ENCODE measurements around the gene RPUSD3.

DNA sequence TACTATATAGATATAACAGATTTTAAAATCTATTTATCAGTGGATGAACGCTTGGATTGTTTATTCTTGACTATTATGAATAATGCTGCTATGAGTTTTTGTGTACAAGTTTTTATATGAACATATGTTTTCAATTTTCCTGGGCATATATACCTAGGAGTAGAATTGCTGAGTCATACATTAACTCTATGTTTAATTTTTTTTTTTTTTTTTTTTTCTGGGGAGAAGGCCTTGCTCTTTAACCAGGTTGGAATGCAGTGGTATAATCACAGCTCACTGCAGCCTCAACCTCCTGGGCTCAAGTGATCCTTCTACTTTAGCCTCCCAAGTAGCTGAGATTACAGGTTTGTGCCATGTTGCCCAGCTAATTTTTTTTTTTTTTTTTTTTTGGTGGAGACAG, 27.2 kb upstream of the RPUSD3 start:
- no peak for TF ChIP-seq POLR2A (IDR thresholded peaks at IDR 0.05)
- no peak for TF ChIP-seq CTCF (IDR thresholded peaks at IDR 0.05)
- no peak for TF ChIP-seq EP300 (IDR thresholded peaks at IDR 0.05)
